ES-I3 (cell line): Measurements from ENCODE around the gene CLCF1.

Source experiments
- H3K36me3 ChIP-seq: 2 replicates; pipeline ENCODE4 v1.6.1; 2013; ENCODE audit warnings: mild to moderate bottlenecking, low read length, control low read depth, moderate library complexity; ENCODE audit not compliant: insufficient read depth
- H3K4me1 ChIP-seq: 2 replicates; pipeline ENCODE4 v1.6.1; 2013; ENCODE audit warnings: mild to moderate bottlenecking, control low read depth, low read length; ENCODE audit not compliant: insufficient read depth
- H3K9ac ChIP-seq: 2 replicates; pipeline ENCODE4 v1.6.1; 2013; ENCODE audit warnings: low read depth, mild to moderate bottlenecking, low read length, moderate library complexity
- H3K9me3 ChIP-seq: 2 replicates; pipeline ENCODE4 v1.6.1; 2013; ENCODE audit warnings: mild to moderate bottlenecking, low read length, moderate library complexity; ENCODE audit not compliant: control insufficient read depth, insufficient read depth

CLCF1 gene

GRCh38 chr11:67412495-67413179 lies 39.2 kb upstream of the CLCF1 start:
- Histone ChIP-seq H3K4me1 (peaks cover 8% of the 10 kb centered on the region; the same call in 1 of the 2 replicates), H3K9ac (no peak overlapping the region), H3K9me3 (no peaks in the 10 kb centered on the region), H3K36me3 (no peaks in the 10 kb centered on the region)

- Histone ChIP-seq H3K36me3 (no peaks in the 10 kb centered on the region), H3K9me3 (no peaks in the 10 kb centered on the region), H3K9ac (no peak overlapping the region), H3K4me1 (peaks cover 8% of the 10 kb centered on the region; the same call in 1 of the 2 replicates)
Measured at GRCh38 chr11:67411785-67412152, 38.4 kb upstream of the CLCF1 start.

GRCh38 chr11:67410984-67411784 lies 37.8 kb upstream of the CLCF1 start:
- Histone ChIP-seq H3K9me3 (no peaks in the 10 kb centered on the region), H3K4me1 (peaks cover 6% of the 10 kb centered on the region; the same call in 1 of the 2 replicates), H3K9ac (no peak overlapping the region), H3K36me3 (no peaks in the 10 kb centered on the region)

GRCh38 chr11:67410369-67410831 lies 37.0 kb upstream of the CLCF1 start:
- Histone ChIP-seq H3K9ac (no peak overlapping the region), H3K36me3 (no peaks in the 10 kb centered on the region), H3K4me1 (peaks cover 3% of the 10 kb centered on the region; the same call in 1 of the 2 replicates), H3K9me3 (no peaks in the 10 kb centered on the region)

GRCh38 chr11:67409781-67410368 lies 36.5 kb upstream of the CLCF1 start:
- no peaks in the 10 kb centered on the region for H3K36me3 ChIP-seq
- no peaks in the 10 kb centered on the region for H3K9me3 ChIP-seq
- H3K9ac ChIP-seq: no peak overlapping the region
- H3K4me1 ChIP-seq: peaks cover 3% of the 10 kb centered on the region; the same call in 1 of the 2 replicates

- H3K36me3 ChIP-seq: no peaks in the 10 kb centered on the region
- no peaks in the 10 kb centered on the region for H3K9me3 ChIP-seq
- H3K9ac ChIP-seq: no peak overlapping the region
- H3K4me1 ChIP-seq: peaks cover 3% of the 10 kb centered on the region; the same call in 1 of the 2 replicates
Measured at GRCh38 chr11:67409261-67409666, 35.9 kb upstream of the CLCF1 start.

- Histone ChIP-seq H3K36me3 (no peaks in the 10 kb centered on the region), H3K9ac (no peak overlapping the region), H3K4me1 (peaks cover 4% of the 10 kb centered on the region; the same call in 1 of the 2 replicates), H3K9me3 (no peaks in the 10 kb centered on the region)
Measured at GRCh38 chr11:67408437-67409200, 35.2 kb upstream of the CLCF1 start.

- H3K4me1 ChIP-seq: peaks cover 11% of the 10 kb centered on the region; the same call in 1 of the 2 replicates
- no peaks in the 10 kb centered on the region for H3K9me3 ChIP-seq
- no peaks in the 10 kb centered on the region for H3K36me3 ChIP-seq
- no peak overlapping the region for H3K9ac ChIP-seq
Measured at GRCh38 chr11:67407688-67408163, 34.3 kb upstream of the CLCF1 start.

- no peaks in the 10 kb centered on the region for H3K36me3 ChIP-seq
- no peaks in the 10 kb centered on the region for H3K9me3 ChIP-seq
- H3K4me1 ChIP-seq: peaks cover 13% of the 10 kb centered on the region; the same call in 1 of the 2 replicates
- H3K9ac ChIP-seq: no peak overlapping the region
Measured at GRCh38 chr11:67406969-67407687, 33.7 kb upstream of the CLCF1 start.

- Histone ChIP-seq H3K9ac (no peak overlapping the region), H3K4me1 (peaks cover 16% of the 10 kb centered on the region; the same call in 1 of the 2 replicates), H3K9me3 (no peaks in the 10 kb centered on the region), H3K36me3 (no peaks in the 10 kb centered on the region)
Measured at GRCh38 chr11:67406420-67406968, 33.1 kb upstream of the CLCF1 start.

- no peak overlapping the region for H3K9ac ChIP-seq
- H3K4me1 ChIP-seq: peaks cover 16% of the 10 kb centered on the region; the same call in 1 of the 2 replicates
- no peaks in the 10 kb centered on the region for H3K36me3 ChIP-seq
- no peaks in the 10 kb centered on the region for H3K9me3 ChIP-seq
Measured at GRCh38 chr11:67405688-67406339, 32.4 kb upstream of the CLCF1 start.

- Histone ChIP-seq H3K36me3 (no peaks in the 10 kb centered on the region), H3K9me3 (no peaks in the 10 kb centered on the region), H3K4me1 (peaks cover 16% of the 10 kb centered on the region; the same call in 1 of the 2 replicates), H3K9ac (no peak overlapping the region)
Measured at GRCh38 chr11:67405196-67405567, 31.8 kb upstream of the CLCF1 start.
